Measurements from ENCODE around the gene NUCB1.

The NUCB1 gene

GRCh38 chr19:48947258-48947542 is 47.1 kb downstream of the NUCB1 start:
- Histone ChIP-seq H3K9me3 (ENCODE audit: insufficient read depth, low read depth, low read length) (no peaks in the 10 kb centered on the region), H3K9ac (ENCODE audit: low read depth, low read length) (no peak overlapping the region), H3K36me3 (ENCODE audit: insufficient read depth, low read depth, low read length) (no peaks in the 10 kb centered on the region), H3K27me3 (ENCODE audit: insufficient read depth, low read length) (no peaks in the 10 kb centered on the region), H3K4me1 (ENCODE audit: insufficient read depth, low read length) (no peaks in the 10 kb centered on the region), H3K4me3 (ENCODE audit: low read length) (no peak overlapping the region), H3K27ac (ENCODE audit: low read length) (no peak overlapping the region)

GRCh38 chr19:48950159-48950558 is 50.0 kb downstream of the NUCB1 start:
- no peak overlapping the region for H3K9ac ChIP-seq (ENCODE audit: low read depth, low read length)
- no peaks in the 10 kb centered on the region for H3K36me3 ChIP-seq (ENCODE audit: insufficient read depth, low read depth, low read length)
- no peaks in the 10 kb centered on the region for H3K4me1 ChIP-seq (ENCODE audit: insufficient read depth, low read length)
- H3K27me3 ChIP-seq (ENCODE audit: insufficient read depth, low read length): no peaks in the 10 kb centered on the region
- H3K9me3 ChIP-seq (ENCODE audit: insufficient read depth, low read depth, low read length): no peaks in the 10 kb centered on the region
- no peak overlapping the region for H3K27ac ChIP-seq (ENCODE audit: low read length)
- H3K4me3 ChIP-seq (ENCODE audit: low read length): no peak overlapping the region

GRCh38 chr19:48950830-48951519 is 50.9 kb downstream of the NUCB1 start:
- H3K27ac ChIP-seq (ENCODE audit: low read length): no peak overlapping the region
- H3K4me3 ChIP-seq (ENCODE audit: low read length): no peak overlapping the region
- no peaks in the 10 kb centered on the region for H3K9me3 ChIP-seq (ENCODE audit: insufficient read depth, low read depth, low read length)
- peaks cover 7% of the 10 kb centered on the region; the same call in 1 of the 2 replicates for H3K4me1 ChIP-seq (ENCODE audit: insufficient read depth, low read length)
- H3K27me3 ChIP-seq (ENCODE audit: insufficient read depth, low read length): no peaks in the 10 kb centered on the region
- no peak overlapping the region for H3K9ac ChIP-seq (ENCODE audit: low read depth, low read length)
- H3K36me3 ChIP-seq (ENCODE audit: insufficient read depth, low read depth, low read length): peaks cover 5% of the 10 kb centered on the region; the same call in 1 of the 2 replicates

- peaks cover 7% of the 10 kb centered on the region; the same call in 1 of the 2 replicates for H3K4me1 ChIP-seq (ENCODE audit: insufficient read depth, low read length)
- peaks cover 23% of the 10 kb centered on the region for H3K36me3 ChIP-seq (ENCODE audit: insufficient read depth, low read depth, low read length)
- no peaks in the 10 kb centered on the region for H3K27me3 ChIP-seq (ENCODE audit: insufficient read depth, low read length)
- H3K9ac ChIP-seq (ENCODE audit: low read depth, low read length): no peak overlapping the region
- H3K4me3 ChIP-seq (ENCODE audit: low read length): no peak overlapping the region
- H3K27ac ChIP-seq (ENCODE audit: low read length): no peak overlapping the region
- H3K9me3 ChIP-seq (ENCODE audit: insufficient read depth, low read depth, low read length): no peaks in the 10 kb centered on the region
These were observed 53.0 kb downstream of the NUCB1 start for GRCh38 chr19:48953141-48953540.

- Histone ChIP-seq H3K4me1 (ENCODE audit: insufficient read depth, low read length) (peaks cover 7% of the 10 kb centered on the region; the same call in 1 of the 2 replicates), H3K27me3 (ENCODE audit: insufficient read depth, low read length) (no peaks in the 10 kb centered on the region), H3K9ac (ENCODE audit: low read depth, low read length) (peak overlapping the region; percentile 77), H3K4me3 (ENCODE audit: low read length) (peak overlapping the region; percentile 81), H3K9me3 (ENCODE audit: insufficient read depth, low read depth, low read length) (no peaks in the 10 kb centered on the region), H3K27ac (ENCODE audit: low read length) (peak overlapping the region; percentile 73), H3K36me3 (ENCODE audit: insufficient read depth, low read depth, low read length) (peaks cover 31% of the 10 kb centered on the region)
These were observed 54.0 kb downstream of the NUCB1 start for GRCh38 chr19:48953990-48954594.

GRCh38 chr19:48954595-48955307 is 54.6 kb downstream of the NUCB1 start, which contains the start of gene BAX:
BAX (plus strand) TSS chr19:48954875; CDS start chr19:48954929, 54 bp downstream.
- Histone ChIP-seq H3K9me3 (ENCODE audit: insufficient read depth, low read depth, low read length) (no peaks in the 10 kb centered on the region), H3K36me3 (ENCODE audit: insufficient read depth, low read depth, low read length) (peaks cover 31% of the 10 kb centered on the region), H3K4me1 (ENCODE audit: insufficient read depth, low read length) (peaks cover 7% of the 10 kb centered on the region; the same call in 1 of the 2 replicates), H3K9ac (ENCODE audit: low read depth, low read length) (peak within 1 kb of the TSS; percentile 92), H3K4me3 (ENCODE audit: low read length) (peak within 1 kb of the TSS; percentile 81), H3K27me3 (ENCODE audit: insufficient read depth, low read length) (no peaks in the 10 kb centered on the region), H3K27ac (ENCODE audit: low read length) (peak within 1 kb of the TSS; percentile 73)

- H3K27ac ChIP-seq (ENCODE audit: low read length): peak overlapping the region; percentile 53
- H3K4me3 ChIP-seq (ENCODE audit: low read length): peak overlapping the region; percentile 81
- H3K27me3 ChIP-seq (ENCODE audit: insufficient read depth, low read length): no peaks in the 10 kb centered on the region
- H3K9me3 ChIP-seq (ENCODE audit: insufficient read depth, low read depth, low read length): no peaks in the 10 kb centered on the region
- peaks cover 7% of the 10 kb centered on the region; the same call in 1 of the 2 replicates for H3K4me1 ChIP-seq (ENCODE audit: insufficient read depth, low read length)
- H3K36me3 ChIP-seq (ENCODE audit: insufficient read depth, low read depth, low read length): peaks cover 32% of the 10 kb centered on the region
- H3K9ac ChIP-seq (ENCODE audit: low read depth, low read length): peak overlapping the region; percentile 92
These were observed 55.3 kb downstream of the NUCB1 start for GRCh38 chr19:48955308-48955958.

- Histone ChIP-seq H3K4me3 (ENCODE audit: low read length) (no peak overlapping the region), H3K9me3 (ENCODE audit: insufficient read depth, low read depth, low read length) (no peaks in the 10 kb centered on the region), H3K4me1 (ENCODE audit: insufficient read depth, low read length) (peaks cover 7% of the 10 kb centered on the region; the same call in 1 of the 2 replicates), H3K27ac (ENCODE audit: low read length) (no peak overlapping the region), H3K27me3 (ENCODE audit: insufficient read depth, low read length) (no peaks in the 10 kb centered on the region), H3K9ac (ENCODE audit: low read depth, low read length) (no peak overlapping the region), H3K36me3 (ENCODE audit: insufficient read depth, low read depth, low read length) (peaks cover 35% of the 10 kb centered on the region)
These were observed 57.9 kb downstream of the NUCB1 start for GRCh38 chr19:48958006-48958405.

- Histone ChIP-seq H3K9ac (ENCODE audit: low read depth, low read length) (no peak overlapping the region), H3K36me3 (ENCODE audit: insufficient read depth, low read depth, low read length) (peaks cover 35% of the 10 kb centered on the region), H3K4me3 (ENCODE audit: low read length) (no peak overlapping the region), H3K9me3 (ENCODE audit: insufficient read depth, low read depth, low read length) (no peaks in the 10 kb centered on the region), H3K4me1 (ENCODE audit: insufficient read depth, low read length) (peaks cover 23% of the 10 kb centered on the region), H3K27me3 (ENCODE audit: insufficient read depth, low read length) (no peaks in the 10 kb centered on the region), H3K27ac (ENCODE audit: low read length) (no peak overlapping the region)
These were observed 59.5 kb downstream of the NUCB1 start for GRCh38 chr19:48959341-48960239.

GRCh38 chr19:48961051-48961649 is 61.0 kb downstream of the NUCB1 start:
- Histone ChIP-seq H3K4me3 (ENCODE audit: low read length) (no peak overlapping the region), H3K4me1 (ENCODE audit: insufficient read depth, low read length) (peaks cover 17% of the 10 kb centered on the region), H3K9me3 (ENCODE audit: insufficient read depth, low read depth, low read length) (no peaks in the 10 kb centered on the region), H3K36me3 (ENCODE audit: insufficient read depth, low read depth, low read length) (peaks cover 32% of the 10 kb centered on the region), H3K27ac (ENCODE audit: low read length) (no peak overlapping the region), H3K9ac (ENCODE audit: low read depth, low read length) (no peak overlapping the region), H3K27me3 (ENCODE audit: insufficient read depth, low read length) (no peaks in the 10 kb centered on the region)

Data from iPS-20b (cell line).